Trophoblast cell (in vitro differentiated cells and primary cell): ENCODE data around the gene THY1.

Experiments used
- DNase-seq, 2 donors: peaks; one replicate each; pipeline ENCODE4 v3.0.0-alpha.2; 2016
- H2AFZ ChIP-seq: 2 replicates; pipeline ENCODE4 v1.6.1; 2013; ENCODE audit warnings: low read length, moderate library complexity, mild to moderate bottlenecking; ENCODE audit not compliant: insufficient read depth, poor library complexity
- H2AK5ac ChIP-seq: 2 replicates; pipeline ENCODE4 v1.6.1; 2013; ENCODE audit warnings: mild to moderate bottlenecking, low read length
- H2BK120ac ChIP-seq: 2 replicates; pipeline ENCODE4 v1.6.1; 2013; ENCODE audit warnings: low read length, mild to moderate bottlenecking, moderate library complexity; ENCODE audit not compliant: insufficient read depth, poor library complexity
- H2BK12ac ChIP-seq: 2 replicates; pipeline ENCODE4 v1.6.1; 2013; ENCODE audit warnings: mild to moderate bottlenecking, low read length, moderate library complexity
- H2BK5ac ChIP-seq: 2 replicates; pipeline ENCODE4 v1.6.1; 2013; ENCODE audit warnings: low read length, low read depth, moderate library complexity, mild to moderate bottlenecking; ENCODE audit not compliant: poor library complexity
- H3K14ac ChIP-seq: 2 replicates; pipeline ENCODE4 v1.6.1; 2013; ENCODE audit warnings: mild to moderate bottlenecking, low read length
- H3K18ac ChIP-seq: 2 replicates; pipeline ENCODE4 v1.6.1; 2013; ENCODE audit warnings: mild to moderate bottlenecking, low read length
- H3K23ac ChIP-seq: 2 replicates; pipeline ENCODE4 v1.6.1; 2013; ENCODE audit warnings: low read length
- H3K27ac ChIP-seq: 2 replicates; pipeline ENCODE4 v1.5.1; 2013; ENCODE audit warnings: low read depth, mild to moderate bottlenecking, inconsistent platforms, low read length, moderate library complexity
- H3K27me3 ChIP-seq: 2 replicates; pipeline ENCODE4 v1.6.1; 2013; ENCODE audit warnings: inconsistent platforms, mild to moderate bottlenecking, low read length, moderate library complexity; ENCODE audit not compliant: insufficient read depth
- H3K36me3 ChIP-seq, 2 experiments: 1 replicate in 1 of 2; 2 replicates in 1 of 2; pipeline ENCODE4 v1.6.1; 2013; ENCODE audit warnings: low read length in 2 of 2, mild to moderate bottlenecking in 2 of 2, moderate library complexity in 1 of 2; ENCODE audit not compliant: insufficient read depth in 2 of 2, control insufficient read depth in 1 of 2
- H3K4ac ChIP-seq: 2 replicates; pipeline ENCODE4 v1.6.1; 2013; ENCODE audit warnings: low read depth, mild to moderate bottlenecking, low read length, moderate library complexity
- H3K4me1 ChIP-seq, 2 experiments: 1 replicate in 1 of 2; 2 replicates in 1 of 2; pipeline ENCODE4 v1.6.1; 2013; ENCODE audit warnings: low read length in 2 of 2, mild to moderate bottlenecking in 2 of 2, moderate library complexity in 1 of 2; ENCODE audit not compliant: insufficient read depth in 2 of 2, control insufficient read depth in 1 of 2
- H3K4me2 ChIP-seq: 2 replicates; pipeline ENCODE4 v1.6.1; 2013; ENCODE audit warnings: inconsistent platforms, mild to moderate bottlenecking, low read length, moderate library complexity
- H3K4me3 ChIP-seq: 2 replicates; pipeline ENCODE4 v1.5.1; 2013; ENCODE audit warnings: mild to moderate bottlenecking, low read depth, low read length, inconsistent platforms
- H3K79me1 ChIP-seq: one replicate; pipeline ENCODE4 v1.6.1; 2013; ENCODE audit warnings: low read length
- H3K79me2 ChIP-seq: 2 replicates; pipeline ENCODE4 v1.6.1; 2013; ENCODE audit warnings: low read length, mild to moderate bottlenecking; ENCODE audit not compliant: control insufficient read depth, insufficient read depth, poor library complexity
- H3K9ac ChIP-seq: 2 replicates; pipeline ENCODE4 v1.6.1; 2013; ENCODE audit warnings: mild to moderate bottlenecking, low read length
- H3K9me3 ChIP-seq: 2 replicates; pipeline ENCODE4 v1.6.1; 2013; ENCODE audit warnings: low read depth, mild to moderate bottlenecking, control low read depth, inconsistent platforms, low read length; ENCODE audit not compliant: insufficient read depth
- H4K12ac ChIP-seq: 2 replicates; pipeline ENCODE4 v1.6.1; 2013; ENCODE audit warnings: low read depth, mild to moderate bottlenecking, low read length, moderate library complexity
- H4K8ac ChIP-seq: 2 replicates; pipeline ENCODE4 v1.6.1; 2013; ENCODE audit warnings: low read depth, mild to moderate bottlenecking, low read length, moderate library complexity
- H4K91ac ChIP-seq: one replicate; pipeline ENCODE4 v1.6.1; 2013; ENCODE audit warnings: low read depth, mild to moderate bottlenecking, low read length, moderate library complexity
- WGBS: extraction: QIAGEN DNeasy Blood & Tissue Kit; methylation state at CpG from one replicate; pipeline ENCODE4 v1.1.7; 2013; ENCODE audit warnings: missing lambda C conversion rate; ENCODE audit not compliant: insufficient read length, insufficient coverage; ENCODE audit errors: extremely low coverage; 5-methylcytosine and 5-hydroxymethylcytosine counted together

The THY1 gene

GRCh38 chr11:119453881-119454280 lies 30.9 kb upstream of the THY1 start:
- Histone ChIP-seq H4K91ac (no peak overlapping the region), H4K12ac (no peak overlapping the region), H3K4me3 (no peak overlapping the region), H3K27me3 (no peaks in the 10 kb centered on the region), H2AFZ (no peak overlapping the region), H3K9ac (no peak overlapping the region), H3K27ac (no peak overlapping the region), H3K14ac (no peak overlapping the region), H3K79me1 (no peaks in the 10 kb centered on the region), H2BK120ac (no peak overlapping the region), H3K23ac (no peak overlapping the region), H3K4me1 (no peaks in the 10 kb centered on the region), H3K4ac (no peak overlapping the region), H3K36me3 (no peaks in the 10 kb centered on the region), H2BK12ac (no peak overlapping the region), H3K79me2 (no peaks in the 10 kb centered on the region), H3K4me2 (no peak overlapping the region), H3K18ac (no peak overlapping the region), H4K8ac (no peak overlapping the region), H3K9me3 (no peaks in the 10 kb centered on the region), H2BK5ac (no peak overlapping the region), H2AK5ac (no peak overlapping the region)
- no CpG with 5 or more reads among the region's 1 CpG for WGBS
- no peak for DNase-seq

- Histone ChIP-seq H3K4ac (no peak overlapping the region), H4K12ac (no peak overlapping the region), H3K9me3 (no peaks in the 10 kb centered on the region), H2AK5ac (no peak overlapping the region), H2AFZ (no peak overlapping the region), H3K27ac (no peak overlapping the region), H4K91ac (no peak overlapping the region), H3K4me1 (no peaks in the 10 kb centered on the region), H3K18ac (no peak overlapping the region), H3K23ac (no peak overlapping the region), H3K4me3 (no peak overlapping the region), H2BK120ac (no peak overlapping the region), H3K36me3 (no peaks in the 10 kb centered on the region), H2BK5ac (no peak overlapping the region), H3K9ac (no peak overlapping the region), H3K79me1 (no peaks in the 10 kb centered on the region), H3K27me3 (no peaks in the 10 kb centered on the region), H3K14ac (no peak overlapping the region), H3K79me2 (no peaks in the 10 kb centered on the region), H2BK12ac (no peak overlapping the region), H3K4me2 (no peak overlapping the region), H4K8ac (no peak overlapping the region)
- DNase-seq, result no peak
- no CpG with 5 or more reads among the region's 6 CpGs for WGBS
Observed at GRCh38 chr11:119450590-119451326, 27.8 kb upstream of the THY1 start.

- no peaks in the 10 kb centered on the region for H3K4me1 ChIP-seq
- H4K8ac ChIP-seq, result no peak overlapping the region
- H4K91ac ChIP-seq, result no peak overlapping the region
- no peaks in the 10 kb centered on the region for H3K9me3 ChIP-seq
- no peak overlapping the region for H3K23ac ChIP-seq
- no peak overlapping the region for H2AK5ac ChIP-seq
- no peak overlapping the region for H2BK5ac ChIP-seq
- no peak overlapping the region for H3K4ac ChIP-seq
- H3K4me2 ChIP-seq, result no peak overlapping the region
- H3K79me1 ChIP-seq, result no peaks in the 10 kb centered on the region
- H3K79me2 ChIP-seq, result no peaks in the 10 kb centered on the region
- no peak overlapping the region for H2BK120ac ChIP-seq
- WGBS, result no CpG with 5 or more reads among the region's 3 CpGs
- H3K18ac ChIP-seq, result no peak overlapping the region
- no peak overlapping the region for H3K9ac ChIP-seq
- DNase-seq, result no peak
- no peak overlapping the region for H3K4me3 ChIP-seq
- H2AFZ ChIP-seq, result no peak overlapping the region
- H3K14ac ChIP-seq, result no peak overlapping the region
- H2BK12ac ChIP-seq, result no peak overlapping the region
- H3K27ac ChIP-seq, result no peak overlapping the region
- H3K36me3 ChIP-seq, result no peaks in the 10 kb centered on the region
- H3K27me3 ChIP-seq, result no peaks in the 10 kb centered on the region
- no peak overlapping the region for H4K12ac ChIP-seq
Observed at GRCh38 chr11:119449498-119449897, 26.5 kb upstream of the THY1 start.

- Histone ChIP-seq H3K4ac (no peak overlapping the region), H3K14ac (no peak overlapping the region), H2BK12ac (no peak overlapping the region), H3K79me1 (no peaks in the 10 kb centered on the region), H4K12ac (no peak overlapping the region), H3K4me1 (no peaks in the 10 kb centered on the region), H3K79me2 (no peaks in the 10 kb centered on the region), H3K18ac (no peak overlapping the region), H3K23ac (no peak overlapping the region), H3K4me3 (no peak overlapping the region), H2AFZ (no peak overlapping the region), H3K27ac (no peak overlapping the region), H4K91ac (no peak overlapping the region), H3K4me2 (no peak overlapping the region), H3K36me3 (no peaks in the 10 kb centered on the region), H3K9ac (no peak overlapping the region), H3K9me3 (no peaks in the 10 kb centered on the region), H4K8ac (no peak overlapping the region), H2BK120ac (no peak overlapping the region), H3K27me3 (no peaks in the 10 kb centered on the region), H2BK5ac (no peak overlapping the region), H2AK5ac (no peak overlapping the region)
- WGBS, result no CpG with 5 or more reads among the region's 4 CpGs
- no peak for DNase-seq
Observed at GRCh38 chr11:119448380-119448779, 25.4 kb upstream of the THY1 start.
